Endothelial cell of umbilical vein (primary cell): Measurements from ENCODE around the gene SPPL3. TPM values are rescaled to one million over a fixed set of nuclear protein-coding genes. Genes with fewer than 3 reads are reported as not detected.

Experiments
- BruUV-seq: library from RNA; stranded (reverse); fragments of 400-500 nt; replicated peaks from 2 replicates; lab custom pipeline; 2021; lab: Mats Ljungman, UMichigan
- CTCF ChIA-PET: fragments of 300-600, 350-600 bp; sonication (Branson Sonifier 250); formaldehyde crosslinking; loops from one replicate; lab custom pipeline; 2021; ENCODE audit warnings: antibody characterized with exemption, inconsistent platforms; lab: Charles Lee
- POLR2A ChIA-PET: fragments of 300-600, 350-600 bp; sonication (Branson Sonifier 250); formaldehyde crosslinking; loops from one replicate; lab custom pipeline; 2021; ENCODE audit warnings: antibody characterized with exemption, inconsistent platforms; lab: Charles Lee
- DNase-seq: peaks from one replicate; pipeline ENCODE4 v3.0.0-alpha.2; 2011; ENCODE audit warnings: low read depth, low spot score
- FAIRE-seq: peaks from 2 replicates; lab custom pipeline; 2011; peaks lifted over from hg19 to GRCh38; lab: Jason Lieb, UNC
- H2AFZ ChIP-seq: 2 replicates; pipeline ENCODE4 v1.6.0; 2012; ENCODE audit warnings: low read depth, low read length, control low read depth, inconsistent platforms
- H3K27ac ChIP-seq: 2 replicates; pipeline ENCODE4 v1.5.1; 2011; ENCODE audit warnings: low read depth, mild to moderate bottlenecking, control low read depth, low read length, moderate library complexity; ENCODE audit not compliant: insufficient read depth
- H3K27me3 ChIP-seq, 2 experiments: 2 replicates each; pipeline versions ENCODE4 v1.6.0 to v1.6.1; 2011; ENCODE audit warnings: low read length in 2 of 2, mixed read lengths in 1 of 2; ENCODE audit not compliant: control insufficient read depth in 2 of 2, insufficient read depth in 2 of 2
- H3K36me3 ChIP-seq, 2 experiments: 2 replicates in 1 of 2; 3 replicates in 1 of 2; pipeline ENCODE4 v1.5.1; 2011; ENCODE audit warnings: low read length in 2 of 2, mild to moderate bottlenecking in 1 of 2, moderate library complexity in 1 of 2; ENCODE audit not compliant: control insufficient read depth in 2 of 2, insufficient read depth in 2 of 2; ENCODE audit errors: extremely low read depth in 1 of 2
- H3K4me1 ChIP-seq: 3 replicates; pipeline ENCODE4 v1.5.1; 2011; ENCODE audit warnings: mild to moderate bottlenecking, low read length; ENCODE audit not compliant: control insufficient read depth, insufficient read depth; ENCODE audit errors: extremely low read depth
- H3K4me2 ChIP-seq: 2 replicates; pipeline ENCODE4 v1.6.1; 2011; ENCODE audit warnings: low read length, control low read depth, mixed read lengths; ENCODE audit not compliant: insufficient read depth
- H3K4me3 ChIP-seq, 3 experiments: fragments of 200-600 bp in 1 of 3; sonication (generic), shearing (Covaris generic) in 1 of 3; replicated peaks in 1 of 3; 2 replicates each; pipeline ENCODE4 v1.5.1; 2011 to 2016; ENCODE audit warnings: control low read depth in 3 of 3, low read length in 3 of 3, mild to moderate bottlenecking in 2 of 3, inconsistent platforms in 1 of 3, low read depth in 1 of 3, moderate library complexity in 1 of 3; ENCODE audit not compliant: insufficient read depth in 1 of 3
- H3K79me2 ChIP-seq: 2 replicates; pipeline ENCODE4 v1.6.0; 2012; ENCODE audit warnings: low read length, inconsistent platforms; ENCODE audit not compliant: control insufficient read depth, insufficient read depth
- H3K9ac ChIP-seq: replicated peaks from 2 replicates; pipeline ENCODE3; 2011; ENCODE audit warnings: low read length, control low read depth; ENCODE audit not compliant: insufficient read depth; ENCODE audit errors: extremely low read depth
- H3K9me1 ChIP-seq: replicated peaks from 3 replicates; pipeline ENCODE4 v1.6.0; 2011; ENCODE audit warnings: mild to moderate bottlenecking, low read length; ENCODE audit not compliant: control insufficient read depth, insufficient read depth; ENCODE audit errors: extremely low read depth
- H3K9me3 ChIP-seq: replicated peaks from 2 replicates; pipeline ENCODE4 v1.5.1; 2012; ENCODE audit warnings: low read length, inconsistent platforms; ENCODE audit not compliant: control insufficient read depth, insufficient read depth
- H4K20me1 ChIP-seq: replicated peaks from 2 replicates; pipeline ENCODE3; 2011; ENCODE audit warnings: mild to moderate bottlenecking, low read length; ENCODE audit not compliant: control insufficient read depth, insufficient read depth; ENCODE audit errors: extremely low read depth
- EZH2 ChIP-seq: IDR thresholded peaks from 2 replicates; pipeline ENCODE4 v1.6.1; 2012; ENCODE audit warnings: borderline replicate concordance, low read depth, mild to moderate bottlenecking, moderate library complexity, low read length, inconsistent platforms; ENCODE audit not compliant: severe bottlenecking
- FOS ChIP-seq: IDR thresholded peaks from 2 replicates; pipeline ENCODE4 v1.6.1; 2011; ENCODE audit warnings: mild to moderate bottlenecking, low read length, moderate library complexity, borderline replicate concordance; ENCODE audit not compliant: insufficient read depth
- GATA2 ChIP-seq: IDR thresholded peaks from 2 replicates; pipeline ENCODE4 v1.7.0; 2011; ENCODE audit warnings: low read depth, mild to moderate bottlenecking, moderate library complexity, mixed read lengths, low read length; ENCODE audit not compliant: insufficient read length, insufficient read depth
- JUN ChIP-seq: IDR thresholded peaks from 2 replicates; pipeline ENCODE4 v1.6.1; 2011; ENCODE audit warnings: borderline replicate concordance, low read depth; ENCODE audit not compliant: insufficient read length, insufficient read depth
- MYC ChIP-seq: IDR thresholded peaks from one replicate; pipeline ENCODE4 v1.6.1; 2011; ENCODE audit warnings: mild to moderate bottlenecking, low read depth, low read length
- POLR2A ChIP-seq: IDR thresholded peaks from 2 replicates; pipeline ENCODE4 v1.6.1; 2012; ENCODE audit warnings: low read depth, mild to moderate bottlenecking, control low read depth, low read length
- POLR2AphosphoS5 ChIP-seq: IDR thresholded peaks from 2 replicates; pipeline ENCODE4 v1.6.1; 2012; ENCODE audit warnings: low read depth, mild to moderate bottlenecking, control low read depth, low read length, moderate library complexity; ENCODE audit not compliant: insufficient read depth
- dilution Hi-C: fragments of 300-500 bp; cut with MboI; formaldehyde crosslinking; loops from one replicate; pipeline ENCODE4 v1.15.0; 2019; ENCODE audit warnings: low sequenced_read_pairs; ENCODE audit not compliant: extremely low pct_ligation_motif_present
- intact Hi-C: fragments of 100-400 bp; cut with micrococcal nuclease; formaldehyde crosslinking; loops from one replicate; pipeline ENCODE4 v1.10.0; 2022
- polyA plus RNA-seq, 4 experiments: library from polyadenylated mRNA; depleted of rRNA in 3 of 4; stranded (reverse) in 3 of 4; unstranded in 1 of 4; fragments of >200 nt; gene quantifications; 2 replicates each; pipeline versions ENCODE4 v1.2.1 to v1.2.3, GENCODE V29; 2011 to 2012; ENCODE audit warnings: missing spikeins in 1 of 4
- total RNA-seq: library from RNA; stranded (reverse); gene quantifications from 2 replicates; pipeline ENCODE4 v1.2.3, GENCODE V29; 2021
- TF ChIP-seq, protein P1 (sequence below): IDR thresholded peaks from 2 replicates; pipeline ENCODE4 v1.6.1; 2011; ENCODE audit not compliant: insufficient read depth, insufficient read length
- TF ChIP-seq, protein P2 (sequence below), 2 donors: IDR thresholded peaks; 1 replicate in 1 of 2; 2 replicates in 1 of 2; pipeline ENCODE4 v1.5.1; 2011; ENCODE audit warnings: low read length in 2 of 2, mild to moderate bottlenecking in 2 of 2, moderate library complexity in 2 of 2, control low read depth in 1 of 2, inconsistent platforms in 1 of 2, low read depth in 1 of 2; ENCODE audit not compliant: insufficient read depth in 1 of 2; ENCODE audit errors: extremely low read depth in 1 of 2

SPPL3 gene
- total and polyA plus RNA-seq, 2 donors (not counting 3 experiments of a cell fraction or from before 2014, with no cell fraction given): 30.6 to 53.0 TPM

DNA sequence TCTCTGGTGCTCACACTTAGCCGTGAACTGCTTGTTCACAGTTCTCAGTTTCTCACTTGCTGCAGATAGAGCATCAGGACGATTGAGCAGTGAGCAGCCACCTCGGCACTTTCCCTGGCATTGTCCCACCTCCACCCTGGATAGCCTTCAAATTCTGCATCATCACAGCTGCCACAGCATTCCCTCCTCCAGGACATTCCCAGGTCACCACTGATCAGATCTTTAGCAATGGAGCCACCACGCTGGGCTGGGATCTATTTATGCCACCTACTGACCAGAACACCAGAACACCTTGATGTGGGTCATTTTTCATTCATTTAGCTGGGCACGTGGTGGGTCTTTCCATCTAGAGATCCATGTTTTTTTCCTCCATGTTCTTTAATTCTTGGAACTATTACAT lies 154.9 kb downstream of the SPPL3 start:
- TF ChIP-seq POLR2A (no peak), JUN (no peak), EZH2 (no peak), FOS (no peak), GATA2 (no peak), MYC (no peak), POLR2AphosphoS5 (no peak)
- TF ChIP-seq, protein P1, sequence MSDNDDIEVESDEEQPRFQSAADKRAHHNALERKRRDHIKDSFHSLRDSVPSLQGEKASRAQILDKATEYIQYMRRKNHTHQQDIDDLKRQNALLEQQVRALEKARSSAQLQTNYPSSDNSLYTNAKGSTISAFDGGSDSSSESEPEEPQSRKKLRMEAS: no peak
- TF ChIP-seq, protein P2, sequence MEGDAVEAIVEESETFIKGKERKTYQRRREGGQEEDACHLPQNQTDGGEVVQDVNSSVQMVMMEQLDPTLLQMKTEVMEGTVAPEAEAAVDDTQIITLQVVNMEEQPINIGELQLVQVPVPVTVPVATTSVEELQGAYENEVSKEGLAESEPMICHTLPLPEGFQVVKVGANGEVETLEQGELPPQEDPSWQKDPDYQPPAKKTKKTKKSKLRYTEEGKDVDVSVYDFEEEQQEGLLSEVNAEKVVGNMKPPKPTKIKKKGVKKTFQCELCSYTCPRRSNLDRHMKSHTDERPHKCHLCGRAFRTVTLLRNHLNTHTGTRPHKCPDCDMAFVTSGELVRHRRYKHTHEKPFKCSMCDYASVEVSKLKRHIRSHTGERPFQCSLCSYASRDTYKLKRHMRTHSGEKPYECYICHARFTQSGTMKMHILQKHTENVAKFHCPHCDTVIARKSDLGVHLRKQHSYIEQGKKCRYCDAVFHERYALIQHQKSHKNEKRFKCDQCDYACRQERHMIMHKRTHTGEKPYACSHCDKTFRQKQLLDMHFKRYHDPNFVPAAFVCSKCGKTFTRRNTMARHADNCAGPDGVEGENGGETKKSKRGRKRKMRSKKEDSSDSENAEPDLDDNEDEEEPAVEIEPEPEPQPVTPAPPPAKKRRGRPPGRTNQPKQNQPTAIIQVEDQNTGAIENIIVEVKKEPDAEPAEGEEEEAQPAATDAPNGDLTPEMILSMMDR (IDR thresholded peaks at IDR 0.05; ENCODE audit: extremely low read depth in 1 of 2, insufficient read depth in 1 of 2, low read depth in 1 of 2, low read length in 2 of 2): no peak
- H3K4me3 ChIP-seq: no peak overlapping the region
- no peaks in the 10 kb centered on the region for H4K20me1 ChIP-seq
- ChIA-PET CTCF (interaction anchor here (1.0 to 1.4 kb wide), 4 partner anchors 27 to 222 kb away, joined by 3 read pairs; no protein-coding TSS in a partner anchor), POLR2A (no interaction called here)
- H3K4me2 ChIP-seq: no peak overlapping the region
- H2AFZ ChIP-seq: no peak overlapping the region
- DNase-seq (no peak), FAIRE-seq (peak; percentile 31)
- H3K36me3 ChIP-seq: no peaks in the 10 kb centered on the region
- no TSS peak for BruUV-seq
- no peaks in the 10 kb centered on the region for H3K27me3 ChIP-seq
- no peaks in the 10 kb centered on the region for H3K9me1 ChIP-seq
- H3K27ac ChIP-seq: no peak overlapping the region
- H3K4me1 ChIP-seq: no peaks in the 10 kb centered on the region
- H3K9me3 ChIP-seq: no peaks in the 10 kb centered on the region
- no peaks in the 10 kb centered on the region for H3K79me2 ChIP-seq
- dilution Hi-C loops: no loop called here
- H3K9ac ChIP-seq: no peak overlapping the region
- intact Hi-C loops: no loop called here
